GM21737 (cell line): ENCODE results near the gene SH3BP1.

ENCODE experiments used
- ATAC-seq: cut with Tn5 transposase; IDR thresholded peaks from one replicate; pipeline ENCODE4 v1.9.1; 2021; ENCODE audit warnings: mild to moderate bottlenecking, moderate library complexity; ENCODE audit not compliant: unreplicated experiment

SH3BP1 gene

GRCh38 chr22:37632174-37633088 is 7.0 kb upstream of the SH3BP1 start:
- peak; percentile 10 for ATAC-seq

GRCh38 chr22:37633089-37633624 is 6.3 kb upstream of the SH3BP1 start:
- ATAC-seq = peak; percentile 49

GRCh38 chr22:37633625-37634416 is 5.6 kb upstream of the SH3BP1 start:
- ATAC-seq = peak; percentile 49

- ATAC-seq = no peak
These were observed 5.0 kb upstream of the SH3BP1 start for GRCh38 chr22:37634417-37634924.

GRCh38 chr22:37635157-37635556 is 4.3 kb upstream of the SH3BP1 start:
- no peak for ATAC-seq

GRCh38 chr22:37636186-37636948 is 3.1 kb upstream of the SH3BP1 start:
- no peak for ATAC-seq

- ATAC-seq = no peak
These were observed 2.6 kb upstream of the SH3BP1 start for GRCh38 chr22:37636949-37637273.

GRCh38 chr22:37638391-37639069 is 939 bp upstream of the SH3BP1 start:
- no peak for ATAC-seq

GRCh38 chr22:37639771-37640590 is 512 bp downstream of the SH3BP1 start:
- no peak for ATAC-seq

- no peak for ATAC-seq
These were observed 1.4 kb downstream of the SH3BP1 start for GRCh38 chr22:37640591-37641560.

- no peak for ATAC-seq
These were observed 2.1 kb downstream of the SH3BP1 start for GRCh38 chr22:37641561-37641949.

GRCh38 chr22:37643225-37643847 is 3.9 kb downstream of the SH3BP1 start:
- no peak for ATAC-seq

- no peak for ATAC-seq
These were observed 7.8 kb downstream of the SH3BP1 start for GRCh38 chr22:37647317-37647716.

- no peak for ATAC-seq
These were observed 8.5 kb downstream of the SH3BP1 start for GRCh38 chr22:37647928-37648327.

GRCh38 chr22:37650463-37651136 is 11.1 kb downstream of the SH3BP1 start:
- ATAC-seq = no peak

- ATAC-seq = no peak
These were observed 15.2 kb downstream of the SH3BP1 start for GRCh38 chr22:37654563-37655251.

GRCh38 chr22:37655252-37655563 is 15.7 kb downstream of the SH3BP1 start:
- ATAC-seq = no peak
